COLO668 (cell line): ENCODE results near the gene RIPK3.
"Not testable (repeated sequence)": the region's sequence is repeated elsewhere in the genome, so short reads cannot be mapped to it uniquely, and the experiment has no call there.

Experiments
- DNase-seq: peaks from one replicate; lab custom pipeline; 2025; ENCODE audit not compliant: unreplicated experiment; lab: John Stamatoyannopoulos, UW

The RIPK3 gene

GRCh38 chr14:24348186-24348585 lies 8.4 kb upstream of the RIPK3 start:
- no peak for DNase-seq

- DNase-seq: no peak
These were observed 7.3 kb upstream of the RIPK3 start for GRCh38 chr14:24347134-24347533.

GRCh38 chr14:24343795-24344660 lies 4.2 kb upstream of the RIPK3 start:
- DNase-seq: no peak

GRCh38 chr14:24342889-24343288 lies 3.1 kb upstream of the RIPK3 start:
- no peak for DNase-seq

- no peak for DNase-seq
These were observed 815 bp upstream of the RIPK3 start for GRCh38 chr14:24340606-24341005.

- DNase-seq: no peak
These were observed 948 bp downstream of the RIPK3 start for GRCh38 chr14:24338843-24339242.

GRCh38 chr14:24337824-24338175 lies 2.0 kb downstream of the RIPK3 start:
- DNase-seq: no peak

GRCh38 chr14:24337144-24337823 lies 2.5 kb downstream of the RIPK3 start:
- DNase-seq: no peak

GRCh38 chr14:24335461-24336171 lies 4.2 kb downstream of the RIPK3 start:
- DNase-seq: no peak

- no peak for DNase-seq
These were observed 5.1 kb downstream of the RIPK3 start, which contains the start of gene ADCY4 for GRCh38 chr14:24334431-24335291. Gene ADCY4, minus strand, starts transcription at chr14:24335071. Its CDS starts 419 bp downstream, at chr14:24334652.

GRCh38 chr14:24332268-24332993 lies 7.4 kb downstream of the RIPK3 start:
- DNase-seq: peak; percentile 80

- peak; percentile 44 for DNase-seq
These were observed 8.0 kb downstream of the RIPK3 start for GRCh38 chr14:24331731-24332267.

- no peak for DNase-seq
These were observed 8.7 kb downstream of the RIPK3 start for GRCh38 chr14:24330973-24331674.

- DNase-seq: no peak
These were observed 10.1 kb downstream of the RIPK3 start for GRCh38 chr14:24329736-24330135.

GRCh38 chr14:24329073-24329663 lies 10.6 kb downstream of the RIPK3 start:
- DNase-seq: no peak

GRCh38 chr14:24327914-24328313 lies 11.9 kb downstream of the RIPK3 start:
- not testable (repeated sequence) for DNase-seq

GRCh38 chr14:24327303-24327702 lies 12.5 kb downstream of the RIPK3 start:
- DNase-seq: no peak

GRCh38 chr14:24325963-24326362 lies 13.8 kb downstream of the RIPK3 start:
- DNase-seq: no peak

- no peak for DNase-seq
These were observed 14.7 kb downstream of the RIPK3 start for GRCh38 chr14:24325041-24325530.
